OCI-LY1 (cell line): Measurements from ENCODE around the gene EMID1.

Experiments used
- EZH2 ChIP-seq: fragments of 200-600 bp; sonication (generic), shearing (Covaris generic); IDR thresholded peaks from 2 replicates; pipeline ENCODE4 v1.8.0; 2017; ENCODE audit warnings: borderline replicate concordance, mixed run types, mild to moderate bottlenecking, antibody characterized with exemption, low read length, moderate library complexity, mixed read lengths
- TF ChIP-seq, protein P1 (sequence below): fragments of 200-600 bp; sonication (generic), shearing (Covaris generic); IDR thresholded peaks from 2 replicates; pipeline ENCODE4 v1.5.1; 2017; ENCODE audit warnings: mild to moderate bottlenecking, antibody characterized with exemption, low read length, moderate library complexity, mixed read lengths

DNA sequence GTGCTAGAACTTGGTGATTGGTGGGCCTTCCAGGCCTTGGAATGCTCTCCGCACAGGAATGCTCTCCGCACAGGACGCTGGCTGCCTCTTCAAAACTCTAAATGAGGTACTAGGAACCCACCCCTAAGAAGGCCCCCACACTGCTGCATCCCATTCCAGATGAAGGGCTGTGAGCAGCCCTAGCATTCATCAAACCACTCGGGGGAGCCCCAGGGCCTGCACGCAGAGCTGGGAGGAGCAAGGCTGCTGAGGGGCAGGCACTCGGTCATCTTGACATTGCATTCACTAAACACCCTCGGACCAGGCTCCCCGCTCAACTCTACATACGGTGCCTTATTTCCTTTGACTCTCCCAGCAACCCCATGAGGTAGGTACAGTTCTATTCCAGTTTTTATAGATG is 49.2 kb upstream of the EMID1 start:
- TF ChIP-seq, protein P1, sequence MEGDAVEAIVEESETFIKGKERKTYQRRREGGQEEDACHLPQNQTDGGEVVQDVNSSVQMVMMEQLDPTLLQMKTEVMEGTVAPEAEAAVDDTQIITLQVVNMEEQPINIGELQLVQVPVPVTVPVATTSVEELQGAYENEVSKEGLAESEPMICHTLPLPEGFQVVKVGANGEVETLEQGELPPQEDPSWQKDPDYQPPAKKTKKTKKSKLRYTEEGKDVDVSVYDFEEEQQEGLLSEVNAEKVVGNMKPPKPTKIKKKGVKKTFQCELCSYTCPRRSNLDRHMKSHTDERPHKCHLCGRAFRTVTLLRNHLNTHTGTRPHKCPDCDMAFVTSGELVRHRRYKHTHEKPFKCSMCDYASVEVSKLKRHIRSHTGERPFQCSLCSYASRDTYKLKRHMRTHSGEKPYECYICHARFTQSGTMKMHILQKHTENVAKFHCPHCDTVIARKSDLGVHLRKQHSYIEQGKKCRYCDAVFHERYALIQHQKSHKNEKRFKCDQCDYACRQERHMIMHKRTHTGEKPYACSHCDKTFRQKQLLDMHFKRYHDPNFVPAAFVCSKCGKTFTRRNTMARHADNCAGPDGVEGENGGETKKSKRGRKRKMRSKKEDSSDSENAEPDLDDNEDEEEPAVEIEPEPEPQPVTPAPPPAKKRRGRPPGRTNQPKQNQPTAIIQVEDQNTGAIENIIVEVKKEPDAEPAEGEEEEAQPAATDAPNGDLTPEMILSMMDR: no peak
- no peak for TF ChIP-seq EZH2
